ENCODE measurements around the gene PTH1R.
A peak's percentile ranks its signal among the peaks of the same experiment; 100 is the strongest.

Gene PTH1R

DNA sequence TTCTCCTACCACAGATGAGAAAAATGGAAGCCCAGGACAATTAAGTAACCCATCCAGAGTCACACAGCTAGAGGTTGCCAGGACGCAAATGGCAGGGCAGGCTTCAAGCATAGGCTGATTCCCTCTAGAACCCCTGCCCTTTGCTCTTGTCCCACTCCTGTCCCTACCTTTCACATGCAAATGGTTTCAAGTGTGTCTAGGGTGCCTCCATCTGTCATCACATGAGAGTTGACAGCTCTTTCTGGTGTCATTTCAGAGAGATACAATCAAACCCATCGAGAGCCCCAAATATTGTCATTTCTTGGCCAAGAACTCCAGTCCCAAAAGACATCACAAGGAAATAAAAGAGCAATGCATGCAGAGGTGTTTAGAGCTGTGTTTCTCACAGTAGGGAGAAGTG, 75.3 kb downstream of the PTH1R start:
- H3K9me3 ChIP-seq (ENCODE audit: control insufficient read depth, insufficient read depth, low read length) = no peaks in the 10 kb centered on the region
- H3K9me2 ChIP-seq (replicated peaks; ENCODE audit: control insufficient read depth, low read length) = no peaks in the 10 kb centered on the region
- H3K27ac ChIP-seq (ENCODE audit: low read depth, low read length) = no peak overlapping the region
- no peak for TF ChIP-seq EZH2phosphoT487 (IDR thresholded peaks at IDR 0.05; ENCODE audit: borderline replicate concordance, low read length)
- TF ChIP-seq, protein P1, sequence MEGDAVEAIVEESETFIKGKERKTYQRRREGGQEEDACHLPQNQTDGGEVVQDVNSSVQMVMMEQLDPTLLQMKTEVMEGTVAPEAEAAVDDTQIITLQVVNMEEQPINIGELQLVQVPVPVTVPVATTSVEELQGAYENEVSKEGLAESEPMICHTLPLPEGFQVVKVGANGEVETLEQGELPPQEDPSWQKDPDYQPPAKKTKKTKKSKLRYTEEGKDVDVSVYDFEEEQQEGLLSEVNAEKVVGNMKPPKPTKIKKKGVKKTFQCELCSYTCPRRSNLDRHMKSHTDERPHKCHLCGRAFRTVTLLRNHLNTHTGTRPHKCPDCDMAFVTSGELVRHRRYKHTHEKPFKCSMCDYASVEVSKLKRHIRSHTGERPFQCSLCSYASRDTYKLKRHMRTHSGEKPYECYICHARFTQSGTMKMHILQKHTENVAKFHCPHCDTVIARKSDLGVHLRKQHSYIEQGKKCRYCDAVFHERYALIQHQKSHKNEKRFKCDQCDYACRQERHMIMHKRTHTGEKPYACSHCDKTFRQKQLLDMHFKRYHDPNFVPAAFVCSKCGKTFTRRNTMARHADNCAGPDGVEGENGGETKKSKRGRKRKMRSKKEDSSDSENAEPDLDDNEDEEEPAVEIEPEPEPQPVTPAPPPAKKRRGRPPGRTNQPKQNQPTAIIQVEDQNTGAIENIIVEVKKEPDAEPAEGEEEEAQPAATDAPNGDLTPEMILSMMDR (IDR thresholded peaks at IDR 0.05; ENCODE audit: low read depth, low read length, poor library complexity, severe bottlenecking) = no peak
- H3K4me3 ChIP-seq (ENCODE audit: low read length) = no peak overlapping the region
- H3K79me2 ChIP-seq (ENCODE audit: control insufficient read depth, low read length) = peaks cover 98% of the 10 kb centered on the region
- H3K4me2 ChIP-seq (ENCODE audit: low read length) = peak overlapping the region; percentile 48; the same call in 1 of the 2 replicates
- peaks cover 54% of the 10 kb centered on the region for H3K36me3 ChIP-seq (ENCODE audit: control insufficient read depth, low read length)
- H3F3A ChIP-seq (ENCODE audit: control insufficient read depth, insufficient read depth) = no peaks in the 10 kb centered on the region
- H4K20me1 ChIP-seq (ENCODE audit: control insufficient read depth, insufficient read depth, low read depth, low read length) = peaks cover 34% of the 10 kb centered on the region
- H3K4me1 ChIP-seq (ENCODE audit: control insufficient read depth, low read length) = peaks cover 79% of the 10 kb centered on the region
- H3K27me3 ChIP-seq (ENCODE audit: control insufficient read depth, low read length) = no peaks in the 10 kb centered on the region
